OCI-LY7 (cell line): ENCODE measurements around the gene TAB2.

Experiments used
- CTCF ChIP-seq: fragments of 200-600 bp; sonication (generic); conservative IDR thresholded peaks from 2 replicates; pipeline ENCODE4 v1.5.1; 2014; ENCODE audit warnings: mild to moderate bottlenecking, antibody characterized with exemption, low read length, moderate library complexity, mixed read lengths
- EZH2phosphoT487 ChIP-seq: fragments of 200-600 bp; sonication (generic); IDR thresholded peaks from 2 replicates; pipeline ENCODE4 v1.6.1; 2018; ENCODE audit warnings: low read depth, borderline replicate concordance, mild to moderate bottlenecking, mixed run types, antibody characterized with exemption, low read length, moderate library complexity, mixed read lengths

GRCh38 chr6:149458196-149458595, 140.7 kb downstream of the TAB2 start:
- TF ChIP-seq CTCF (no peak), EZH2phosphoT487 (no peak)
